SHP77 (cell line): ENCODE data around the gene NDP.
"Not testable (repeated sequence)": the region's sequence is repeated elsewhere in the genome, so short reads cannot be mapped to it uniquely, and the experiment has no call there.

Experiments used
- DNase-seq, 2 experiments: peaks; one replicate each; lab custom pipeline; 2025; lab: John Stamatoyannopoulos, UW

Gene NDP

GRCh38 chrX:43970528-43970927 lies 2.7 kb downstream of the NDP start:
- DNase-seq, result no peak

GRCh38 chrX:43969504-43970501 lies 3.4 kb downstream of the NDP start:
- DNase-seq, result no peak

- DNase-seq, result no peak
Observed at GRCh38 chrX:43968359-43968781, 4.8 kb downstream of the NDP start.

- DNase-seq, result no peak
Observed at GRCh38 chrX:43964936-43965335, 8.3 kb downstream of the NDP start.

GRCh38 chrX:43963726-43964125 lies 9.5 kb downstream of the NDP start:
- DNase-seq, result no peak

GRCh38 chrX:43962636-43963035 lies 10.6 kb downstream of the NDP start:
- no peak for DNase-seq

- DNase-seq, result no peak
Observed at GRCh38 chrX:43961699-43962098, 11.5 kb downstream of the NDP start.

GRCh38 chrX:43958529-43958928 lies 14.7 kb downstream of the NDP start:
- DNase-seq, result peak; percentile 50 to 64

- DNase-seq, result no peak
Observed at GRCh38 chrX:43956034-43956433, 17.2 kb downstream of the NDP start.

- no peak for DNase-seq
Observed at GRCh38 chrX:43953218-43953617, 20.0 kb downstream of the NDP start.

- peak; percentile 7 to 24 for DNase-seq
Observed at GRCh38 chrX:43949669-43950068, 23.5 kb downstream of the NDP start.

GRCh38 chrX:43940816-43941474 lies 32.2 kb downstream of the NDP start:
- no peak for DNase-seq

GRCh38 chrX:43939187-43939926 lies 33.8 kb downstream of the NDP start:
- no peak for DNase-seq

- not testable (repeated sequence) for DNase-seq
Observed at GRCh38 chrX:43922032-43922431, 51.2 kb downstream of the NDP start.

- DNase-seq, result not testable (repeated sequence)
Observed at GRCh38 chrX:43910772-43911171, 62.4 kb downstream of the NDP start.

GRCh38 chrX:43910012-43910411 lies 63.2 kb downstream of the NDP start:
- no peak for DNase-seq

- no peak for DNase-seq
Observed at GRCh38 chrX:43909141-43909540, 64.0 kb downstream of the NDP start.

GRCh38 chrX:43899878-43900815 lies 73.0 kb downstream of the NDP start:
- DNase-seq, result no peak
